Measurements from ENCODE around the gene TMA7B. TPM values are rescaled to one million over a fixed set of nuclear protein-coding genes. Genes with fewer than 3 reads are reported as not detected.

The TMA7B gene
- polyA plus RNA-seq, 1 of the 3 experiments (the other 2 are of a cell fraction) = not detected

- peak overlapping the region in 1 of 2 experiments; percentile 39; a peak in 2 of 4 replicates for H3K27ac ChIP-seq (ENCODE audit: low read depth in 2 of 2, low read length in 1 of 2)
- H3K27me3 ChIP-seq (ENCODE audit: insufficient read depth) = no peaks in the 10 kb centered on the region
- POLR2A ChIA-PET = interaction anchor here (0.7 kb wide), 1 partner anchor 157 kb away, joined by 3 read pairs; no protein-coding TSS in a partner anchor
- WGBS (ENCODE audit: low lambda C conversion rate) = 65% methylated on average over 8 of the region's 9 CpGs
- H3K36me3 ChIP-seq (replicated peaks in 1 of 2; ENCODE audit: control insufficient read depth in 1 of 2, insufficient read depth in 2 of 2, low read length in 1 of 2) = no peaks in the 10 kb centered on the region
- H3K9me3 ChIP-seq = no peaks in the 10 kb centered on the region
- TF ChIP-seq NRF1 (IDR thresholded peaks at IDR 0.05; ENCODE audit: low read depth, low read length) (no peak), USF1 (IDR thresholded peaks at IDR 0.05; ENCODE audit: borderline replicate concordance, low read depth) (no peak), SMC3 (IDR thresholded peaks at IDR 0.05; ENCODE audit: low read depth, low read length) (no peak), REST (IDR thresholded peaks at IDR 0.05; ENCODE audit: low read depth, low read length) (no peak), TEAD4 (IDR thresholded peaks at IDR 0.05; ENCODE audit: borderline replicate concordance, insufficient read depth) (no peak), GATA2 (CRISPR knock-in tag; IDR thresholded peaks at IDR 0.05) (no peak), IRF3 (IDR thresholded peaks at IDR 0.05; ENCODE audit: low read depth, low read length) (no peak)
- H3K4me2 ChIP-seq = 0 out of 2 replicates have a peak overlapping the region, but pooled peaks have one; percentile 15
- H4K20me1 ChIP-seq (ENCODE audit: insufficient read depth) = no peaks in the 10 kb centered on the region
- no peak overlapping the region for H3K4me3 ChIP-seq (ENCODE audit: low read depth in 2 of 2, low read length in 1 of 2)
- peaks cover 0 to 5% of the 10 kb centered on the region in 2 experiments; a peak in 2 of 4 replicates for H3K4me1 ChIP-seq (ENCODE audit: control insufficient read depth in 1 of 2, insufficient read depth in 2 of 2, low read depth in 1 of 2, low read length in 1 of 2)
- no peak overlapping the region for H3K9ac ChIP-seq
- no peaks in the 10 kb centered on the region for H3K9me2 ChIP-seq
- CTCF ChIA-PET = no interaction called here
- H2AFZ ChIP-seq (ENCODE audit: low read depth) = no peak overlapping the region
- H3K79me2 ChIP-seq (ENCODE audit: insufficient read depth) = no peaks in the 10 kb centered on the region
- no peaks in the 10 kb centered on the region for H3F3A ChIP-seq (replicated peaks; ENCODE audit: insufficient read depth)
- peak; percentile 22 for DNase-seq
Observed at GRCh38 chr22:39967103-39967829, 7.1 kb downstream of the TMA7B start.
